SU-DHL-6 (cell line): Measurements from ENCODE around the gene S1PR2.

ENCODE experiments used
- H2AFZ ChIP-seq: fragments of 200-600 bp; sonication (generic); 2 replicates; pipeline ENCODE4 v1.6.1; 2014; ENCODE audit warnings: low read depth, mild to moderate bottlenecking, moderate library complexity, mixed read lengths, antibody characterized with exemption, low read length; ENCODE audit not compliant: severe bottlenecking
- H3F3A ChIP-seq: fragments of 200-600 bp; shearing (Covaris generic); 2 replicates; pipeline ENCODE4 v1.6.0; 2016; ENCODE audit warnings: antibody characterized with exemption, mild to moderate bottlenecking; ENCODE audit not compliant: insufficient read depth
- H3K27ac ChIP-seq: fragments of 200-600 bp; sonication (generic); 2 replicates; pipeline ENCODE4 v1.5.1; 2016; ENCODE audit warnings: low read depth, mild to moderate bottlenecking, low read length, moderate library complexity, mixed read lengths
- H3K27me3 ChIP-seq: fragments of 200-600 bp; sonication (generic), shearing (Covaris generic); 2 replicates; pipeline ENCODE4 v1.6.0; 2014; ENCODE audit warnings: mild to moderate bottlenecking, low read length
- H3K36me3 ChIP-seq: fragments of 200-600 bp; sonication (generic); 2 replicates; pipeline ENCODE4 v1.6.1; 2014; ENCODE audit warnings: mild to moderate bottlenecking, low read length, mixed read lengths
- H3K4me2 ChIP-seq: fragments of 300-600, 200-600 bp; shearing (Covaris generic), sonication (generic); 2 replicates; pipeline ENCODE4 v1.6.0; 2014; ENCODE audit warnings: low read length, low read depth, mild to moderate bottlenecking; ENCODE audit not compliant: poor library complexity, severe bottlenecking
- H3K4me3 ChIP-seq: fragments of 200-600 bp; sonication (generic); 2 replicates; pipeline ENCODE4 v1.5.1; 2014; ENCODE audit warnings: antibody characterized with exemption, low read length, mild to moderate bottlenecking, mixed read lengths; ENCODE audit not compliant: insufficient read depth, poor library complexity, severe bottlenecking
- H3K79me2 ChIP-seq: fragments of 200-600 bp; sonication (generic); 2 replicates; pipeline ENCODE4 v1.6.1; 2014; ENCODE audit warnings: mild to moderate bottlenecking, low read length, moderate library complexity; ENCODE audit not compliant: insufficient read depth
- H3K9ac ChIP-seq: fragments of 200-600 bp; sonication (generic); 2 replicates; pipeline ENCODE4 v1.7.0; 2014; ENCODE audit warnings: mild to moderate bottlenecking, low read length
- H3K9me2 ChIP-seq: fragments of 200-600 bp; sonication (generic); replicated peaks from 2 replicates; pipeline ENCODE4 v1.6.1; 2014; ENCODE audit warnings: low read length; ENCODE audit not compliant: insufficient read depth
- H3K9me3 ChIP-seq: fragments of 200-600 bp; sonication (generic); 2 replicates; pipeline ENCODE4 v1.6.1; 2014; ENCODE audit warnings: low read length, mixed read lengths; ENCODE audit not compliant: insufficient read depth
- H4K20me1 ChIP-seq: fragments of 200-600 bp; sonication (generic); 2 replicates; pipeline ENCODE4 v1.6.1; 2014; ENCODE audit warnings: low read depth, mild to moderate bottlenecking, antibody characterized with exemption, low read length, moderate library complexity, mixed read lengths
- CTCF ChIP-seq: fragments of 200-600 bp; sonication (generic); IDR thresholded peaks from one replicate; pipeline ENCODE4 v1.5.1; 2017; ENCODE audit warnings: antibody characterized with exemption, mild to moderate bottlenecking, low read length, moderate library complexity; ENCODE audit not compliant: insufficient read depth, poor library complexity, severe bottlenecking
- EZH2phosphoT487 ChIP-seq: fragments of 200-600 bp; sonication (generic), shearing (Covaris generic); conservative IDR thresholded peaks from 2 replicates; pipeline ENCODE4 v1.6.1; 2018; ENCODE audit warnings: mild to moderate bottlenecking, antibody characterized with exemption, low read length, moderate library complexity, mixed read lengths

Gene S1PR2

GRCh38 chr19:10226376-10227025 lies 4.6 kb downstream of the S1PR2 start:
- H3K9ac ChIP-seq, result peak overlapping the region; percentile 100
- H3F3A ChIP-seq, result peaks cover 84% of the 10 kb centered on the region
- peaks cover 24% of the 10 kb centered on the region; the same call in 1 of the 2 replicates for H3K36me3 ChIP-seq
- peak overlapping the region; percentile 100 for H3K27ac ChIP-seq
- H3K27me3 ChIP-seq, result no peaks in the 10 kb centered on the region
- TF ChIP-seq EZH2phosphoT487 (no peak), CTCF (no peak)
- no peak overlapping the region for H2AFZ ChIP-seq
- H3K9me3 ChIP-seq, result no peaks in the 10 kb centered on the region
- H3K9me2 ChIP-seq, result no peaks in the 10 kb centered on the region
- no peak overlapping the region for H3K4me3 ChIP-seq
- no peaks in the 10 kb centered on the region; the same call in 1 of the 2 replicates for H4K20me1 ChIP-seq
- H3K79me2 ChIP-seq, result peaks cover 86% of the 10 kb centered on the region
- peak overlapping the region; percentile 83 for H3K4me2 ChIP-seq

GRCh38 chr19:10226021-10226375 lies 5.1 kb downstream of the S1PR2 start:
- Histone ChIP-seq H3K9me3 (no peaks in the 10 kb centered on the region), H3K36me3 (peaks cover 27% of the 10 kb centered on the region; the same call in 1 of the 2 replicates), H3K27me3 (no peaks in the 10 kb centered on the region), H3K79me2 (peaks cover 87% of the 10 kb centered on the region), H3F3A (peaks cover 88% of the 10 kb centered on the region), H4K20me1 (no peaks in the 10 kb centered on the region; the same call in 1 of the 2 replicates), H3K4me2 (peak overlapping the region; percentile 83), H3K9me2 (no peaks in the 10 kb centered on the region), H3K9ac (peak overlapping the region; percentile 38), H3K27ac (peak overlapping the region; percentile 100), H3K4me3 (no peak overlapping the region), H2AFZ (no peak overlapping the region)
- TF ChIP-seq CTCF (no peak), EZH2phosphoT487 (no peak)

GRCh38 chr19:10224337-10224736 lies 6.8 kb downstream of the S1PR2 start:
- Histone ChIP-seq H3K9me3 (no peaks in the 10 kb centered on the region), H3K9ac (no peak overlapping the region), H3K79me2 (peaks cover 77% of the 10 kb centered on the region), H3K4me2 (peak overlapping the region; percentile 16), H3K27ac (peak overlapping the region; percentile 100), H3K4me3 (no peak overlapping the region), H3K36me3 (peaks cover 21% of the 10 kb centered on the region; the same call in 1 of the 2 replicates), H4K20me1 (no peaks in the 10 kb centered on the region; the same call in 1 of the 2 replicates), H3K9me2 (no peaks in the 10 kb centered on the region), H3K27me3 (no peaks in the 10 kb centered on the region), H2AFZ (no peak overlapping the region), H3F3A (peaks cover 88% of the 10 kb centered on the region)
- no peak for TF ChIP-seq CTCF
- no peak for TF ChIP-seq EZH2phosphoT487
